ENCODE results near the gene ADGRA1. TPM values are rescaled to one million over a fixed set of nuclear protein-coding genes. Genes with fewer than 3 reads are reported as not detected.
"Not testable (repeated sequence)": the region's sequence is repeated elsewhere in the genome, so short reads cannot be mapped to it uniquely, and the experiment has no call there.

Gene ADGRA1
- total and polyA plus RNA-seq, 4 donors: 3.4 to 31.1 (median 16.1) TPM

- H3K36me3 ChIP-seq (ENCODE audit: control insufficient read depth, insufficient read depth, low read length): no peaks in the 10 kb centered on the region
- 81% methylated on average over 4 of the region's 9 CpGs for WGBS (ENCODE audit: insufficient coverage)
- no peak overlapping the region for H3K27ac ChIP-seq (ENCODE audit: low read depth, low read length)
- H3K4me1 ChIP-seq (ENCODE audit: control insufficient read depth, insufficient read depth, low read length): peaks cover 9% of the 10 kb centered on the region
- no peak for DNase-seq (ENCODE audit: low read depth in 4 of 6, low spot score in 6 of 6)
- no peak overlapping the region for H3K4me3 ChIP-seq (ENCODE audit: low read depth, low read length)
- peaks cover 2% of the 10 kb centered on the region for H3K9me3 ChIP-seq (ENCODE audit: control insufficient read depth, insufficient read depth, low read length)
- H3K27me3 ChIP-seq (ENCODE audit: control insufficient read depth, insufficient read depth, low read length): no peaks in the 10 kb centered on the region
These were observed 55.8 kb downstream of the ADGRA1 start for GRCh38 chr10:133143546-133143945.

GRCh38 chr10:133144771-133145170, 57.0 kb downstream of the ADGRA1 start:
- Histone ChIP-seq H3K36me3 (ENCODE audit: control insufficient read depth, insufficient read depth, low read length) (no peaks in the 10 kb centered on the region), H3K9me3 (ENCODE audit: control insufficient read depth, insufficient read depth, low read length) (peaks cover 2% of the 10 kb centered on the region), H3K27me3 (ENCODE audit: control insufficient read depth, insufficient read depth, low read length) (no peaks in the 10 kb centered on the region), H3K27ac (ENCODE audit: low read depth, low read length) (no peak overlapping the region), H3K4me3 (ENCODE audit: low read depth, low read length) (no peak overlapping the region), H3K4me1 (ENCODE audit: control insufficient read depth, insufficient read depth, low read length) (peaks cover 6% of the 10 kb centered on the region)
- no peak for DNase-seq (ENCODE audit: low read depth in 4 of 6, low spot score in 6 of 6)
- 94% methylated on average over 6 of the region's 7 CpGs for WGBS (ENCODE audit: insufficient coverage)

- Histone ChIP-seq H3K27me3 (ENCODE audit: control insufficient read depth, insufficient read depth, low read length) (no peaks in the 10 kb centered on the region), H3K4me1 (ENCODE audit: control insufficient read depth, insufficient read depth, low read length) (no peaks in the 10 kb centered on the region), H3K4me3 (ENCODE audit: low read depth, low read length) (no peak overlapping the region), H3K36me3 (ENCODE audit: control insufficient read depth, insufficient read depth, low read length) (no peaks in the 10 kb centered on the region), H3K27ac (ENCODE audit: low read depth, low read length) (no peak overlapping the region), H3K9me3 (ENCODE audit: control insufficient read depth, insufficient read depth, low read length) (peaks cover 2% of the 10 kb centered on the region)
- no peak for DNase-seq (ENCODE audit: low read depth in 4 of 6, low spot score in 6 of 6)
- WGBS (ENCODE audit: insufficient coverage): no CpG with 5 or more reads among the region's 8 CpGs
These were observed 62.5 kb downstream of the ADGRA1 start for GRCh38 chr10:133150226-133150625.

- no peaks in the 10 kb centered on the region for H3K4me1 ChIP-seq (ENCODE audit: control insufficient read depth, insufficient read depth, low read length)
- no peaks in the 10 kb centered on the region for H3K27me3 ChIP-seq (ENCODE audit: control insufficient read depth, insufficient read depth, low read length)
- no peak overlapping the region for H3K27ac ChIP-seq (ENCODE audit: low read depth, low read length)
- H3K9me3 ChIP-seq (ENCODE audit: control insufficient read depth, insufficient read depth, low read length): peaks cover 2% of the 10 kb centered on the region
- DNase-seq (ENCODE audit: low read depth in 4 of 6, low spot score in 6 of 6): no peak
- WGBS (ENCODE audit: insufficient coverage): 90% methylated on average over 11 of the region's 12 CpGs
- H3K36me3 ChIP-seq (ENCODE audit: control insufficient read depth, insufficient read depth, low read length): no peaks in the 10 kb centered on the region
- no peak overlapping the region for H3K4me3 ChIP-seq (ENCODE audit: low read depth, low read length)
These were observed 62.9 kb downstream of the ADGRA1 start for GRCh38 chr10:133150656-133151055.

GRCh38 chr10:133151071-133151470, 63.3 kb downstream of the ADGRA1 start:
- H3K27ac ChIP-seq (ENCODE audit: low read depth, low read length); H3K4me1 ChIP-seq (ENCODE audit: control insufficient read depth, insufficient read depth, low read length); H3K4me3 ChIP-seq (ENCODE audit: low read depth, low read length); H3K9me3 ChIP-seq (ENCODE audit: control insufficient read depth, insufficient read depth, low read length); DNase-seq (ENCODE audit: low read depth in 4 of 6, low spot score in 6 of 6); H3K36me3 ChIP-seq (ENCODE audit: control insufficient read depth, insufficient read depth, low read length); H3K27me3 ChIP-seq (ENCODE audit: control insufficient read depth, insufficient read depth, low read length): not testable (repeated sequence)
- WGBS (ENCODE audit: insufficient coverage): 82% methylated on average over 3 of the region's 3 CpGs

GRCh38 chr10:133151543-133151972, 63.8 kb downstream of the ADGRA1 start:
- Histone ChIP-seq H3K27me3 (ENCODE audit: control insufficient read depth, insufficient read depth, low read length) (no peaks in the 10 kb centered on the region), H3K4me1 (ENCODE audit: control insufficient read depth, insufficient read depth, low read length) (no peaks in the 10 kb centered on the region), H3K27ac (ENCODE audit: low read depth, low read length) (no peak overlapping the region), H3K4me3 (ENCODE audit: low read depth, low read length) (no peak overlapping the region), H3K36me3 (ENCODE audit: control insufficient read depth, insufficient read depth, low read length) (no peaks in the 10 kb centered on the region), H3K9me3 (ENCODE audit: control insufficient read depth, insufficient read depth, low read length) (peaks cover 2% of the 10 kb centered on the region)
- WGBS (ENCODE audit: insufficient coverage): 34% methylated on average over 4 of the region's 9 CpGs
- no peak for DNase-seq (ENCODE audit: low read depth in 4 of 6, low spot score in 6 of 6)

- no CpG with 5 or more reads among the region's 4 CpGs for WGBS (ENCODE audit: insufficient coverage)
- DNase-seq (ENCODE audit: low read depth in 4 of 6, low spot score in 6 of 6): no peak
- no peak overlapping the region for H3K4me3 ChIP-seq (ENCODE audit: low read depth, low read length)
These were observed 66.7 kb downstream of the ADGRA1 start for GRCh38 chr10:133154411-133154810.

GRCh38 chr10:133154996-133155778, 67.5 kb downstream of the ADGRA1 start:
- H3K4me3 ChIP-seq (ENCODE audit: low read depth, low read length): no peak overlapping the region
- no peaks in the 10 kb centered on the region for H3K36me3 ChIP-seq (ENCODE audit: control insufficient read depth, insufficient read depth, low read length)
- peaks cover 10% of the 10 kb centered on the region for H3K4me1 ChIP-seq (ENCODE audit: control insufficient read depth, insufficient read depth, low read length)
- H3K27me3 ChIP-seq (ENCODE audit: control insufficient read depth, insufficient read depth, low read length): no peaks in the 10 kb centered on the region
- no peak overlapping the region for H3K27ac ChIP-seq (ENCODE audit: low read depth, low read length)
- WGBS (ENCODE audit: insufficient coverage): 95% methylated on average over 24 of the region's 30 CpGs
- no peaks in the 10 kb centered on the region for H3K9me3 ChIP-seq (ENCODE audit: control insufficient read depth, insufficient read depth, low read length)
- DNase-seq (ENCODE audit: low read depth in 4 of 6, low spot score in 6 of 6): no peak

More at GRCh38 chr10:133154411-133154810, 66.7 kb downstream of the ADGRA1 start:
- no peaks in the 10 kb centered on the region for H3K9me3 ChIP-seq (ENCODE audit: control insufficient read depth, insufficient read depth, low read length)
- no peaks in the 10 kb centered on the region for H3K36me3 ChIP-seq (ENCODE audit: control insufficient read depth, insufficient read depth, low read length)
- no peak overlapping the region for H3K27ac ChIP-seq (ENCODE audit: low read depth, low read length)
- no peaks in the 10 kb centered on the region for H3K27me3 ChIP-seq (ENCODE audit: control insufficient read depth, insufficient read depth, low read length)
- H3K4me1 ChIP-seq (ENCODE audit: control insufficient read depth, insufficient read depth, low read length): peaks cover 7% of the 10 kb centered on the region

- WGBS (ENCODE audit: insufficient coverage): 89% methylated on average over 13 of the region's 24 CpGs
- no peak for DNase-seq (ENCODE audit: low read depth in 4 of 6, low spot score in 6 of 6)
- H3K4me1 ChIP-seq (ENCODE audit: control insufficient read depth, insufficient read depth, low read length): peaks cover 26% of the 10 kb centered on the region
- peaks cover 3% of the 10 kb centered on the region for H3K27me3 ChIP-seq (ENCODE audit: control insufficient read depth, insufficient read depth, low read length)
- no peak overlapping the region for H3K27ac ChIP-seq (ENCODE audit: low read depth, low read length)
- H3K9me3 ChIP-seq (ENCODE audit: control insufficient read depth, insufficient read depth, low read length): no peaks in the 10 kb centered on the region
- no peak overlapping the region for H3K4me3 ChIP-seq (ENCODE audit: low read depth, low read length)
- H3K36me3 ChIP-seq (ENCODE audit: control insufficient read depth, insufficient read depth, low read length): peaks cover 6% of the 10 kb centered on the region
These were observed 69.2 kb downstream of the ADGRA1 start for GRCh38 chr10:133156674-133157579.

Measured in spinal cord (tissue), 10 donors.